Fibroblast of skin of scalp (primary cell): ENCODE results near the gene HSPB6.

Source experiments
- DNase-seq: peaks from one replicate; pipeline ENCODE4 v3.0.0-alpha.2; 2013

HSPB6 gene

GRCh38 chr19:35744430-35745327 lies 12.2 kb downstream of the HSPB6 start:
- peak; percentile 97 for DNase-seq

GRCh38 chr19:35743640-35744429 lies 13.0 kb downstream of the HSPB6 start:
- no peak for DNase-seq

GRCh38 chr19:35742121-35742724 lies 14.6 kb downstream of the HSPB6 start, which contains the start of gene IGFLR1:
TSS of gene IGFLR1 (minus strand) at chr19:35742452. CDS start at chr19:35741180, 1,272 bp downstream.
- no peak for DNase-seq

GRCh38 chr19:35741203-35741515 lies 15.7 kb downstream of the HSPB6 start:
- DNase-seq, result no peak

GRCh38 chr19:35740423-35741202 lies 16.2 kb downstream of the HSPB6 start:
- DNase-seq, result peak; percentile 96

- DNase-seq, result no peak
Observed at GRCh38 chr19:35740108-35740422, 16.8 kb downstream of the HSPB6 start.

GRCh38 chr19:35739275-35740107 lies 17.3 kb downstream of the HSPB6 start:
- no peak for DNase-seq

- no peak for DNase-seq
Observed at GRCh38 chr19:35738887-35739229, 18.0 kb downstream of the HSPB6 start.

GRCh38 chr19:35738021-35738886 lies 18.6 kb downstream of the HSPB6 start:
- DNase-seq, result no peak

- DNase-seq, result no peak
Observed at GRCh38 chr19:35736913-35737886, 19.6 kb downstream of the HSPB6 start.

GRCh38 chr19:35734889-35735288 lies 21.9 kb downstream of the HSPB6 start:
- DNase-seq, result no peak

GRCh38 chr19:35734273-35734672 lies 22.6 kb downstream of the HSPB6 start:
- DNase-seq, result no peak

- DNase-seq, result no peak
Observed at GRCh38 chr19:35733180-35734125, 23.4 kb downstream of the HSPB6 start.

GRCh38 chr19:35732540-35733179 lies 24.2 kb downstream of the HSPB6 start:
- DNase-seq, result no peak

- no peak for DNase-seq
Observed at GRCh38 chr19:35731779-35732405, 24.9 kb downstream of the HSPB6 start.

- DNase-seq, result no peak
Observed at GRCh38 chr19:35731353-35731752, 25.5 kb downstream of the HSPB6 start.

- DNase-seq, result no peak
Observed at GRCh38 chr19:35730326-35730725, 26.5 kb downstream of the HSPB6 start.
